Fibroblast of lung (primary cell): ENCODE data around the gene ABCC8. TPM values are rescaled to one million over a fixed set of nuclear protein-coding genes. Genes with fewer than 3 reads are reported as not detected.

ENCODE experiments used
- DNase-seq, 2 donors: peaks; one replicate each; pipeline versions ENCODE4 v3.0.0 to v3.0.0-alpha.2; 2010; ENCODE audit warnings: low read depth in 2 of 2
- H2AFZ ChIP-seq: 2 replicates; pipeline ENCODE4 v1.5.1; 2012; ENCODE audit warnings: low read length, control low read depth, inconsistent platforms
- H3K27ac ChIP-seq: 2 replicates; pipeline ENCODE4 v1.5.1; 2011; ENCODE audit warnings: low read length, control low read depth; ENCODE audit not compliant: insufficient read depth
- H3K27me3 ChIP-seq: 2 replicates; pipeline ENCODE4 v1.5.1; 2011; ENCODE audit warnings: mild to moderate bottlenecking, low read length; ENCODE audit not compliant: control insufficient read depth, insufficient read depth
- H3K36me3 ChIP-seq: 2 replicates; pipeline ENCODE4 v1.5.1; 2011; ENCODE audit warnings: low read length; ENCODE audit not compliant: control insufficient read depth, insufficient read depth
- H3K4me1 ChIP-seq: 2 replicates; pipeline ENCODE4 v1.5.1; 2011; ENCODE audit warnings: low read length; ENCODE audit not compliant: control insufficient read depth, insufficient read depth; ENCODE audit errors: extremely low read depth
- H3K4me2 ChIP-seq: 2 replicates; pipeline ENCODE4 v1.5.1; 2011; ENCODE audit warnings: low read length, control low read depth; ENCODE audit not compliant: insufficient read depth; ENCODE audit errors: extremely low read depth
- H3K4me3 ChIP-seq, 4 experiments: fragments of 200-600 bp in 1 of 4; sonication (generic) in 1 of 4; replicated peaks in 1 of 4; 2 replicates each; pipeline ENCODE4 v1.5.1; 2011 to 2016; ENCODE audit warnings: low read length in 4 of 4, low read depth in 3 of 4, mild to moderate bottlenecking in 3 of 4, control low read depth in 2 of 4, inconsistent platforms in 1 of 4, mixed read lengths in 1 of 4; ENCODE audit not compliant: insufficient read depth in 1 of 4; ENCODE audit errors: control extremely low read depth in 1 of 4
- H3K79me2 ChIP-seq: 2 replicates; pipeline ENCODE4 v1.5.1; 2012; ENCODE audit warnings: mild to moderate bottlenecking, low read length, inconsistent platforms; ENCODE audit not compliant: control insufficient read depth, insufficient read depth
- H3K9ac ChIP-seq: 2 replicates; pipeline ENCODE4 v1.5.1; 2011; ENCODE audit warnings: mild to moderate bottlenecking, low read length, control low read depth; ENCODE audit not compliant: insufficient read depth
- H3K9me3 ChIP-seq: 2 replicates; pipeline ENCODE4 v1.5.1; 2012; ENCODE audit warnings: low read depth, low read length; ENCODE audit not compliant: control insufficient read depth, insufficient read depth
- H4K20me1 ChIP-seq: 2 replicates; pipeline ENCODE4 v1.5.1; 2011; ENCODE audit warnings: low read length; ENCODE audit not compliant: control insufficient read depth, insufficient read depth; ENCODE audit errors: extremely low read depth
- EZH2 ChIP-seq: IDR thresholded peaks from 2 replicates; pipeline ENCODE4 v1.5.1; 2012; ENCODE audit warnings: low read length, control low read depth, mild to moderate bottlenecking; ENCODE audit errors: missing control alignments
- polyA plus RNA-seq, 2 donors: library from polyadenylated mRNA; depleted of rRNA in 1 of 2; stranded (reverse) in 1 of 2; unstranded in 1 of 2; fragments of >200 nt; gene quantifications; 2 replicates each; pipeline ENCODE4 v1.2.1, GENCODE V29; 2011 to 2012; ENCODE audit warnings: missing spikeins in 1 of 2
- total RNA-seq: library from RNA; depleted of rRNA; stranded (reverse); fragments of >200 nt; gene quantifications from 2 replicates; pipeline ENCODE4 v1.2.1, GENCODE V29; 2014
- TF ChIP-seq, protein P1 (sequence below), 2 donors: IDR thresholded peaks in 1 of 2; conservative IDR thresholded peaks in 1 of 2; 1 replicate in 1 of 2; 2 replicates in 1 of 2; pipeline ENCODE4 v1.5.1; 2011 to 2012; ENCODE audit warnings: low read length in 2 of 2, control low read depth in 1 of 2, inconsistent platforms in 1 of 2, low read depth in 1 of 2, mild to moderate bottlenecking in 1 of 2

ABCC8 gene
- total and polyA plus RNA-seq, 2 donors (not counting 1 experiment from before 2014, with no cell fraction given) = not detected

DNA sequence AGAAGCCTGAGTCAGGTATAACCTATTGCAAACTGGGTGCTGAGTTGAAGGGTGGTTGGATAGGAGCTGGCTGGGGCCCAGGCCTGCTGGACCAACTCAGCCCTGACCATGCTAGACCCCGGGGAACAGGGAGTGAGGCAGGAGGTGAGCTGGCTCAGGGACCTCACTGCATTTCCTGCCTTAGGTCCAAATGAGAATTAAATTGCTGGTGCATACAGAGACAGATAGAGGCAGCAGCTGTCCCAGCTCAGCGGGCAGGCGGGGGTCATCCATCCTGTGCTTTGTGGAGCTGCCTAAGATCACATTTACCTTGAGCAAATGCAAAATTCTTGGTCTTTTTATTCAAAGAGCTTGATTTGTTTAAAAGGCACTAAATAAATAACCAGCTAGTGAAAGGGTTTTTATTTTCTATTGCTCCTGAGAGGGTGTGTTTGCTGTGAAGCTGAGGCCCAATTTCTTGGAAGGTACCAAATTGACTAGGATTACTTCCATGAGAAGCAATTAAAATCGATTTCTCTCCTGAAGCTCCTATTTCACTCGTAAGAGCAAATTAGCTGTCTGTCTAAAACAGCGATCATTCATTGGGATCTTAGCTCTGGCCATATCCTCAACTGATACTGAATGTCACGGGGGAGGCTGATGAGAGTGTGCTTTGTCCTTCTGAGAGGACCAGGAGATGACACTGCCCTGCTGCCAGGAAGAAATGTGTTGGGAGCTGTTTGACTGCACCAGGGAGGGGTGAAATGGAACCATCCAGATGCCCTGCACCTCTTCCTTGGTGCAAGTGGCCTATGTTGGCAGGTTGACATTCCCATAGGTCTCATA is 42.6 kb upstream of the ABCC8 start:
- Histone ChIP-seq H3K4me3 (no peak overlapping the region), H3K36me3 (no peaks in the 10 kb centered on the region), H2AFZ (no peak overlapping the region), H3K79me2 (no peaks in the 10 kb centered on the region), H4K20me1 (no peaks in the 10 kb centered on the region), H3K27me3 (no peaks in the 10 kb centered on the region), H3K9me3 (no peaks in the 10 kb centered on the region), H3K4me2 (no peak overlapping the region), H3K27ac (no peak overlapping the region), H3K9ac (no peak overlapping the region), H3K4me1 (no peaks in the 10 kb centered on the region)
- TF ChIP-seq, protein P1, sequence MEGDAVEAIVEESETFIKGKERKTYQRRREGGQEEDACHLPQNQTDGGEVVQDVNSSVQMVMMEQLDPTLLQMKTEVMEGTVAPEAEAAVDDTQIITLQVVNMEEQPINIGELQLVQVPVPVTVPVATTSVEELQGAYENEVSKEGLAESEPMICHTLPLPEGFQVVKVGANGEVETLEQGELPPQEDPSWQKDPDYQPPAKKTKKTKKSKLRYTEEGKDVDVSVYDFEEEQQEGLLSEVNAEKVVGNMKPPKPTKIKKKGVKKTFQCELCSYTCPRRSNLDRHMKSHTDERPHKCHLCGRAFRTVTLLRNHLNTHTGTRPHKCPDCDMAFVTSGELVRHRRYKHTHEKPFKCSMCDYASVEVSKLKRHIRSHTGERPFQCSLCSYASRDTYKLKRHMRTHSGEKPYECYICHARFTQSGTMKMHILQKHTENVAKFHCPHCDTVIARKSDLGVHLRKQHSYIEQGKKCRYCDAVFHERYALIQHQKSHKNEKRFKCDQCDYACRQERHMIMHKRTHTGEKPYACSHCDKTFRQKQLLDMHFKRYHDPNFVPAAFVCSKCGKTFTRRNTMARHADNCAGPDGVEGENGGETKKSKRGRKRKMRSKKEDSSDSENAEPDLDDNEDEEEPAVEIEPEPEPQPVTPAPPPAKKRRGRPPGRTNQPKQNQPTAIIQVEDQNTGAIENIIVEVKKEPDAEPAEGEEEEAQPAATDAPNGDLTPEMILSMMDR (conservative IDR thresholded peaks at IDR 0.05 in 1 of 2, IDR thresholded peaks at IDR 0.05 in 1 of 2; ENCODE audit: low read depth in 1 of 2, low read length in 2 of 2) = no peak
- no peak for TF ChIP-seq EZH2
- DNase-seq = no peak

DNA sequence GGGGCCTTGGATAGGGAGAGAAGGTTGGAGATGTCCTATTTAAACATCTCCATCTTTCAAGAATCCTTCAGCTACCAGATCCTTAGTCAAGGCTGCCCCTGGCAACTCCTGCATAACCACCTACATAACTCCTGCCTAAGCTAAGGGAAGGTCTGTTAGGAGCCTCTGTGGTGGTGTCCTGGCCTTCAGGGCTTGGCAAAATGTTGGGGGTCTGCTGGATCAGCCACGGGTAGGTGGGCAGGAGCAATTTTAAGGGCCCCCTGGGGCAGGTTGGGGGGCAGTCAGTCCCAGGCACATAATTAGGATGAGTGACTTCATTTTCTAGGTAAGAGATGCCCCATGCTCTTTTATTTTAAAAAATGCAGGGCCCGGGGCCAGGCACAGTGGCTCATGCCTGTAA is 41.7 kb upstream of the ABCC8 start:
- H3K4me2 ChIP-seq = no peak overlapping the region

DNA sequence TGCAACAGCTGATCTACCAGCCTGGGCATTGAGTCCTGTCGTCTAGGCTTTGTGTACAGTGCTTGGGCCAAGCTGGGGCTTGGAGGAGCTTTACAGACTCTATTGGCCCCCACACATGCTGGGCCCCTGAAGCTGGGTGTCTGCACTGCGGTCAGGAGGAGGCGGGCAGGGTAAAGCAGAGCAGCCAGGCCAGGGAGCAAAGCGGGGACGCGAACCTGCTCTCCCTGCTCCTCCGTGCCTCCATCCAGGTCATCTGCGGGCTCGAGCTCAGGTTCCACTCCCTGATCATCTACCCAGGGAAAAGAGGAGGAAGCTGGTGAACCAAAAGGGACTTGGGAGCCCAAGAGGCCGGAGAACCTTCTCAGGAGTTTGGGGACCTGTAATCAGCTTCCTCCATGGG is 40.5 kb upstream of the ABCC8 start:
- H3K4me1 ChIP-seq = no peaks in the 10 kb centered on the region
- no peaks in the 10 kb centered on the region for H3K36me3 ChIP-seq
- H4K20me1 ChIP-seq = no peaks in the 10 kb centered on the region
- H3K4me3 ChIP-seq = no peak overlapping the region
- H3K27ac ChIP-seq = no peak overlapping the region
- no peak overlapping the region for H3K4me2 ChIP-seq
- no peak overlapping the region for H2AFZ ChIP-seq
- no peak for DNase-seq
- H3K9ac ChIP-seq = no peak overlapping the region
- TF ChIP-seq, protein P1 (conservative IDR thresholded peaks at IDR 0.05 in 1 of 2, IDR thresholded peaks at IDR 0.05 in 1 of 2; ENCODE audit: low read depth in 1 of 2, low read length in 2 of 2) = no peak
- TF ChIP-seq EZH2 = no peak
- no peaks in the 10 kb centered on the region for H3K79me2 ChIP-seq
- H3K27me3 ChIP-seq = no peaks in the 10 kb centered on the region
- H3K9me3 ChIP-seq = no peaks in the 10 kb centered on the region

More for the DNA sequence above, 41.7 kb upstream of the ABCC8 start:
- TF ChIP-seq, protein P1 (conservative IDR thresholded peaks at IDR 0.05 in 1 of 2, IDR thresholded peaks at IDR 0.05 in 1 of 2; ENCODE audit: low read depth in 1 of 2, low read length in 2 of 2) = no peak
- TF ChIP-seq EZH2 = no peak
- Histone ChIP-seq H3K27me3 (no peaks in the 10 kb centered on the region), H3K4me1 (no peaks in the 10 kb centered on the region), H3K4me3 (no peak overlapping the region), H3K9me3 (no peaks in the 10 kb centered on the region), H3K79me2 (no peaks in the 10 kb centered on the region), H3K9ac (no peak overlapping the region), H3K36me3 (no peaks in the 10 kb centered on the region), H2AFZ (no peak overlapping the region), H3K27ac (no peak overlapping the region), H4K20me1 (no peaks in the 10 kb centered on the region)
- no peak for DNase-seq
